MM.1S (cell line): ENCODE measurements around the gene GRK1.

Source experiments
- DNase-seq: peaks from one replicate; pipeline ENCODE4 v3.0.0-alpha.2; 2015
- H2AFZ ChIP-seq: fragments of 300-600 bp; sonication (generic); 2 replicates; pipeline ENCODE4 v1.6.0; 2016; ENCODE audit warnings: antibody characterized with exemption, low read length
- H3F3A ChIP-seq: fragments of 300-600 bp; sonication (generic); 2 replicates; pipeline ENCODE4 v1.6.1; 2016; ENCODE audit warnings: mild to moderate bottlenecking, antibody characterized with exemption, low read length, moderate library complexity, mixed read lengths; ENCODE audit not compliant: insufficient read depth
- H3K27ac ChIP-seq: fragments of 300-600 bp; sonication (generic); 2 replicates; pipeline ENCODE4 v1.5.1; 2016; ENCODE audit warnings: mild to moderate bottlenecking, low read length
- H3K27me3 ChIP-seq: fragments of 300-600 bp; sonication (generic); replicated peaks from 2 replicates; pipeline ENCODE4 v1.6.0; 2016; ENCODE audit warnings: low read length; ENCODE audit not compliant: insufficient read depth
- H3K36me3 ChIP-seq: fragments of 300-600 bp; sonication (generic); replicated peaks from 2 replicates; pipeline ENCODE4 v1.6.1; 2016; ENCODE audit warnings: mild to moderate bottlenecking, low read length, mixed read lengths; ENCODE audit not compliant: insufficient read depth
- H3K4me1 ChIP-seq: fragments of 300-600 bp; sonication (generic); 2 replicates; pipeline ENCODE4 v1.6.1; 2016; ENCODE audit warnings: low read length, mixed read lengths
- H3K4me2 ChIP-seq: fragments of 300-600 bp; sonication (generic); 2 replicates; pipeline ENCODE4 v1.6.0; 2016; ENCODE audit warnings: low read depth, low read length
- H3K4me3 ChIP-seq: fragments of 300-600 bp; sonication (generic); 2 replicates; pipeline ENCODE4 v1.5.1; 2016; ENCODE audit warnings: low read length, mixed read lengths
- H3K79me2 ChIP-seq: fragments of 300-600 bp; sonication (generic); 2 replicates; pipeline ENCODE4 v1.6.1; 2016; ENCODE audit warnings: mixed run types, low read length, mixed read lengths
- H3K9ac ChIP-seq: fragments of 300-600 bp; sonication (generic); 2 replicates; pipeline ENCODE4 v1.6.1; 2016; ENCODE audit warnings: low read length, mixed read lengths
- H3K9me2 ChIP-seq: fragments of 300-600 bp; sonication (generic); replicated peaks from 2 replicates; pipeline ENCODE4 v1.6.1; 2016; ENCODE audit warnings: mild to moderate bottlenecking, low read length, mixed read lengths; ENCODE audit not compliant: insufficient read depth
- H3K9me3 ChIP-seq: fragments of 300-600 bp; sonication (generic); replicated peaks from 2 replicates; pipeline ENCODE4 v1.6.1; 2016; ENCODE audit warnings: mild to moderate bottlenecking, low read length, mixed read lengths; ENCODE audit not compliant: insufficient read depth
- H4K20me1 ChIP-seq: fragments of 300-600 bp; sonication (generic); 2 replicates; pipeline ENCODE4 v1.6.1; 2016; ENCODE audit warnings: mild to moderate bottlenecking, low read length, moderate library complexity, mixed read lengths; ENCODE audit not compliant: insufficient read depth
- EZH2 ChIP-seq: fragments of 300-600 bp; sonication (generic); optimal IDR thresholded peaks from 2 replicates; pipeline ENCODE3; 2017; ENCODE audit warnings: low read depth, mild to moderate bottlenecking, antibody characterized with exemption, low read length, mixed read lengths
- EZH2phosphoT487 ChIP-seq: fragments of 300-600 bp; sonication (generic); IDR thresholded peaks from 2 replicates; pipeline ENCODE4 v1.6.1; 2018; ENCODE audit warnings: antibody characterized with exemption, low read length
- TF ChIP-seq, protein P1 (sequence below): fragments of 300-600 bp; sonication (generic); IDR thresholded peaks from 2 replicates; pipeline ENCODE4 v1.5.1; 2016; ENCODE audit warnings: antibody characterized with exemption, low read length, mixed read lengths

The GRK1 gene

DNA sequence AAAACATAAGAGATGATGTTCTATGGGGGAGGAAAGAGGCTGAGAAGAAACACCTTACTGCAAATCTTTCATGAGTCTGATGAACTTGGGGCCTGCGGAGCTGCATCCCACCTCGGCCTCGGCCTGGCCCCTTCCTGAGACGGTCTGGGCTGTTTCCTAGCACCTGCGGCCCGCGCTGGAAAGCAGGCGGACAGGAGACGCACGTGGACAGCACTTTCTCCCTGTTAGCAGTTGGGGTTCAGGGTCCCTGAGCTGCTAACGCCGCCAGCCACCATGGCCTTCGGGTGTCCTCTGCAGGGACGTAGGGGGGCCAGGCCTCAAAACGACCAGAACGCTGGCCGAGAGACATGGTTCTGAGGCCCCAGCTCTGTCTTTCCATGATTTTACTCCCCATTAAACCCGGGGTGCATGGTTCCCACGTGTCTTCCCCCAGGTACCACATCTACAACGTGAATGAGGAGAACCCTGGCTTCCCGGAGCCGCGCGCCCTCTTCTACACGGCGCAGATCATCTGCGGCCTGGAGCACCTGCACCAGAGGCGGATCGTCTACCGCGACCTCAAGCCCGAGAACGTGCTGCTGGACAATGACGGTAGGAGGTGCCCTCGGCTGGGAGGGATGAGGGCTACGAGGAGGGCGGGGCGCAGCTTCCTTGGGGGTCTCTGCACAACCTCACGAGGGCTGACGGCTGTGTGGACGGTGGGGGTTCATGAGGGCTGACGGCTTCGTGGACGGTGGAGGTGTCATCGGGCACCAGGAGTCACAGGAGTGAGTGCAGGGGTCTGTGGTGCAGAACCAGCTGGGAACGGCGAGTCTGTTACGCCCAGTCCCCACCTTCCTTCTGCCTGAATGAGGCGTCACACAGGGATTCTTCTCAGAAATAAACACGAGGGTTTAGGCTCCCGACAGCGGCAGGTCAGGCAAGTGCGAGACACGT, 4.3 kb downstream of the GRK1 start:
- H3K27me3 ChIP-seq = peaks cover 23% of the 10 kb centered on the region
- H2AFZ ChIP-seq = no peak overlapping the region
- no peaks in the 10 kb centered on the region for H3K36me3 ChIP-seq
- H3F3A ChIP-seq = no peaks in the 10 kb centered on the region
- H3K4me3 ChIP-seq = no peak overlapping the region
- no peaks in the 10 kb centered on the region for H3K79me2 ChIP-seq
- H3K9ac ChIP-seq = no peak overlapping the region
- no peak overlapping the region for H3K4me2 ChIP-seq
- DNase-seq = no peak
- H3K4me1 ChIP-seq = no peaks in the 10 kb centered on the region
- TF ChIP-seq EZH2phosphoT487 (no peak), EZH2 (no peak)
- TF ChIP-seq, protein P1, sequence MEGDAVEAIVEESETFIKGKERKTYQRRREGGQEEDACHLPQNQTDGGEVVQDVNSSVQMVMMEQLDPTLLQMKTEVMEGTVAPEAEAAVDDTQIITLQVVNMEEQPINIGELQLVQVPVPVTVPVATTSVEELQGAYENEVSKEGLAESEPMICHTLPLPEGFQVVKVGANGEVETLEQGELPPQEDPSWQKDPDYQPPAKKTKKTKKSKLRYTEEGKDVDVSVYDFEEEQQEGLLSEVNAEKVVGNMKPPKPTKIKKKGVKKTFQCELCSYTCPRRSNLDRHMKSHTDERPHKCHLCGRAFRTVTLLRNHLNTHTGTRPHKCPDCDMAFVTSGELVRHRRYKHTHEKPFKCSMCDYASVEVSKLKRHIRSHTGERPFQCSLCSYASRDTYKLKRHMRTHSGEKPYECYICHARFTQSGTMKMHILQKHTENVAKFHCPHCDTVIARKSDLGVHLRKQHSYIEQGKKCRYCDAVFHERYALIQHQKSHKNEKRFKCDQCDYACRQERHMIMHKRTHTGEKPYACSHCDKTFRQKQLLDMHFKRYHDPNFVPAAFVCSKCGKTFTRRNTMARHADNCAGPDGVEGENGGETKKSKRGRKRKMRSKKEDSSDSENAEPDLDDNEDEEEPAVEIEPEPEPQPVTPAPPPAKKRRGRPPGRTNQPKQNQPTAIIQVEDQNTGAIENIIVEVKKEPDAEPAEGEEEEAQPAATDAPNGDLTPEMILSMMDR = no peak
- H3K27ac ChIP-seq = no peak overlapping the region
- no peaks in the 10 kb centered on the region for H3K9me3 ChIP-seq
- H3K9me2 ChIP-seq = no peaks in the 10 kb centered on the region
- no peaks in the 10 kb centered on the region for H4K20me1 ChIP-seq

DNA sequence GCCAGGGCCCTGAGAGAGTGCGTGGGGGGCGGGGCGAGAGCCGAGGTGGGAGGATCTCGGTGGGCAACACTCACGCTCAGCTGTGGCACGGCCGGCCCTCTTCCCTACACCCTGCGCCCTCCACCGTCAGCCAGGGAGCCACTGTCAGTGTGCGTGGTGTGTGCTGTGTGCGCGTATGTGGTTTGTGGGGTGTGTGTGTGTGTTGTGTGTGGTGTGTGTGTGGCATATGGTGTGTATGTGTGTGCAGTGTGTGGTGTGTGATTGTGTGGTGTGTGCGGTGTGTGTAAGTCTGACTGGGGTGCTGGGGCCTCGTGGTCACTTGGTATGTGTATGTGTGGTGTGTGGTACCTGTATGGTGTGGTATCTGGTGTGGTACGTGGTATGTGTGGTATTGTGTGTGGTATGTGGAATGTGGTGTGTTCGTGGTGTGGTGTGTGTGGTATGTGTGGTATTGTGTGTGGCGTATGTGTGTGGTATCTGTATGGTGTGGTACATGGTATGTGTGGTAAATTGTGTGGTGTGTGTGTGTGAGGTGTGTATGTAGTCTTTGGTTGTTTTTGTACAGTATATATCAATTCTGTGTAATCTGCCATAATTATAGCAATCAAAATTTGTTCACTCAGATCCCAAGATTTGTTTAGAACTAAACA, 5.1 kb downstream of the GRK1 start:
- H2AFZ ChIP-seq = no peak overlapping the region

DNA sequence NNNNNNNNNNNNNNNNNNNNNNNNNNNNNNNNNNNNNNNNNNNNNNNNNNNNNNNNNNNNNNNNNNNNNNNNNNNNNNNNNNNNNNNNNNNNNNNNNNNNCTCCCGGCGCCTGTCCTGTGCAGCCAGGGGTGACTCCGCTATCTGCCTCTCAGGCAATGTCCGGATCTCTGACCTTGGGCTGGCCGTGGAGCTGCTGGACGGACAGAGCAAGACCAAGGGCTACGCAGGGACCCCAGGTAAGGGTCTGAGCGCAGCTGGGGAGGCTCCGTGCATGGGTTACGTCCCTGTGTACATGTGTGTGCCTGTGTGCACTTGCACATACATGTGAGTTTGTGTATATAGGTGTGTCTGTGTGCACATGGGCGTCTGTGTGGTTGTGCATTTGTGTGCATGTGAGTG, 55.9 kb downstream of the GRK1 start:
- no peaks in the 10 kb centered on the region for H3K79me2 ChIP-seq
- DNase-seq = no peak
- no peaks in the 10 kb centered on the region for H3K9me3 ChIP-seq
- TF ChIP-seq, protein P1 = no peak
- TF ChIP-seq EZH2phosphoT487 = no peak
- TF ChIP-seq EZH2 = no peak
- no peaks in the 10 kb centered on the region for H3K9me2 ChIP-seq
- H4K20me1 ChIP-seq = no peaks in the 10 kb centered on the region
- no peak overlapping the region for H3K27ac ChIP-seq
- H3K4me3 ChIP-seq = no peak overlapping the region
- H3K9ac ChIP-seq = no peak overlapping the region
- peaks cover 3% of the 10 kb centered on the region; the same call in 1 of the 2 replicates for H3F3A ChIP-seq
- H3K4me2 ChIP-seq = no peak overlapping the region
- H2AFZ ChIP-seq = no peak overlapping the region
- H3K36me3 ChIP-seq = no peaks in the 10 kb centered on the region
- no peaks in the 10 kb centered on the region for H3K4me1 ChIP-seq
- no peaks in the 10 kb centered on the region for H3K27me3 ChIP-seq

More for the DNA sequence above, 5.1 kb downstream of the GRK1 start:
- Histone ChIP-seq H3F3A (no peaks in the 10 kb centered on the region), H3K4me3 (no peak overlapping the region), H3K36me3 (no peaks in the 10 kb centered on the region), H3K9me2 (no peaks in the 10 kb centered on the region), H3K4me2 (no peak overlapping the region), H3K4me1 (no peaks in the 10 kb centered on the region), H4K20me1 (no peaks in the 10 kb centered on the region), H3K79me2 (no peaks in the 10 kb centered on the region), H3K9ac (no peak overlapping the region), H3K27ac (no peak overlapping the region), H3K9me3 (no peaks in the 10 kb centered on the region), H3K27me3 (peaks cover 23% of the 10 kb centered on the region)
- no peak for DNase-seq
- TF ChIP-seq EZH2phosphoT487 (no peak), EZH2 (no peak)
- TF ChIP-seq, protein P1 = no peak
